PC-9 (cell line): ENCODE data around the gene RBBP8. TPM values are rescaled to one million over a fixed set of nuclear protein-coding genes. Genes with fewer than 3 reads are reported as not detected.

Experiments
- BruUV-seq: library from RNA; stranded (reverse); fragments of 400-500 nt; replicated peaks from 2 replicates; lab custom pipeline; 2021; lab: Mats Ljungman, UMichigan
- CTCF ChIA-PET: fragments of 300-600 bp; sonication (Branson Sonifier 250); formaldehyde crosslinking; loops from one replicate; lab custom pipeline; 2022; ENCODE audit warnings: antibody characterized with exemption; lab: Charles Lee
- POLR2A ChIA-PET: fragments of 300-600 bp; sonication (Branson Sonifier 250); formaldehyde crosslinking; loops from one replicate; lab custom pipeline; 2022; ENCODE audit warnings: antibody characterized with exemption; ENCODE audit not compliant: unreplicated experiment; lab: Charles Lee
- DNase-seq, 2 experiments: peaks; one replicate each; pipeline versions ENCODE4 v3.0.0 to v3.0.0-alpha.2; 2015 to 2022; ENCODE audit warnings: mixed read lengths in 1 of 2
- H2AFZ ChIP-seq: fragments of 200-600 bp; sonication (generic); 2 replicates; pipeline ENCODE4 v1.8.1; 2017; ENCODE audit warnings: antibody characterized with exemption
- H3F3A ChIP-seq: fragments of 200-600 bp; sonication (generic); 2 replicates; pipeline ENCODE4 v1.8.1; 2017; ENCODE audit warnings: antibody characterized with exemption, mild to moderate bottlenecking, low read depth; ENCODE audit not compliant: insufficient read depth
- H3K27ac ChIP-seq: fragments of 200-600 bp; sonication (generic); 2 replicates; pipeline ENCODE4 v1.6.1; 2016; ENCODE audit warnings: mixed run types
- H3K27me3 ChIP-seq: fragments of 200-600 bp; sonication (generic); 2 replicates; pipeline ENCODE4 v1.6.1; 2016; ENCODE audit warnings: low read depth, mixed run types; ENCODE audit not compliant: insufficient read depth
- H3K36me3 ChIP-seq: fragments of 200-600 bp; sonication (generic); 2 replicates; pipeline ENCODE4 v1.6.1; 2016; ENCODE audit warnings: low read depth, mixed run types
- H3K4me1 ChIP-seq: fragments of 200-600 bp; sonication (generic); replicated peaks from 2 replicates; pipeline ENCODE4 v1.6.1; 2016; ENCODE audit warnings: mixed run types; ENCODE audit not compliant: insufficient read depth
- H3K4me2 ChIP-seq: fragments of 200-600 bp; sonication (generic); 2 replicates; pipeline ENCODE4 v1.6.1; 2017; ENCODE audit warnings: mixed run types
- H3K4me3 ChIP-seq: fragments of 200-600 bp; sonication (generic); 2 replicates; pipeline ENCODE4 v1.6.1; 2016; ENCODE audit warnings: mixed run types
- H3K79me2 ChIP-seq: fragments of 200-600 bp; sonication (generic); 2 replicates; pipeline ENCODE4 v1.6.1; 2017; ENCODE audit warnings: low read depth, mixed run types
- H3K9me2 ChIP-seq: fragments of 200-600 bp; sonication (generic); 2 replicates; pipeline ENCODE4 v1.8.1; 2017; ENCODE audit warnings: mild to moderate bottlenecking; ENCODE audit not compliant: insufficient read depth
- H3K9me3 ChIP-seq: fragments of 200-600 bp; sonication (generic); 2 replicates; pipeline ENCODE4 v1.8.1; 2016; ENCODE audit warnings: low read depth; ENCODE audit not compliant: insufficient read depth
- H4K20me1 ChIP-seq: fragments of 200-600 bp; sonication (generic); 2 replicates; pipeline ENCODE4 v1.8.1; 2017; ENCODE audit not compliant: insufficient read depth
- CTCF ChIP-seq: fragments of 200-600 bp; sonication (generic); conservative IDR thresholded peaks from 2 replicates; pipeline ENCODE4 v1.6.1; 2017; ENCODE audit warnings: mixed run types, antibody characterized with exemption, mild to moderate bottlenecking, moderate library complexity
- EZH2 ChIP-seq: fragments of 200-600 bp; sonication (generic); IDR thresholded peaks from 2 replicates; pipeline ENCODE4 v1.8.0; 2017; ENCODE audit warnings: antibody characterized with exemption, low read depth
- intact Hi-C: fragments of 100-400 bp; cut with micrococcal nuclease; formaldehyde crosslinking; loops from one replicate; pipeline ENCODE4 v1.10.0; 2022; ENCODE audit not compliant: unreplicated experiment
- total RNA-seq: library from RNA; stranded (reverse); gene quantifications from 2 replicates; pipeline ENCODE4 v1.2.3, GENCODE V29; 2021

RBBP8 gene
- total RNA-seq, 1 experiment from 2014 or later: 28.4 TPM

DNA sequence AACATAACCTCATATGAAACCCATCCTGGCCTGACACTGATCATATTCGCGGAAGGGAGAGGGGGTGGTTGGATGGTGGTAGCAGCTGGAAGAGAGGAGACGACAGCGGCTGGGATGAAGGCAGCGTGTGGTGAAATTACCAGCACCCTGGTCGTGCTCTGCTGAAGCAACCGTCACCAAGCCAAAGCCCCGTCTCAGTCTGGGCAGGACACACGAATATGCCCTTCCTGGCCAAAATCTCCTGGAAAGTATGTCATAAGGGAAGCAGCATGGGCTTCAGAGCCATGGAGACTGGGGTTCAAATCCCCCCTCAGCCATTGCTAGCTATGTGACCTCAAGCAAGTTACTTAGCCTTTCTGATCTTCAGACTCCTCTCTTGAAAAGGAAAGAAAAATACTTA lies 139.0 kb downstream of the RBBP8 start:
- intact Hi-C loops: no loop called here
- no peak overlapping the region for H3K4me3 ChIP-seq
- H3K4me1 ChIP-seq: peaks cover 7% of the 10 kb centered on the region; the same call in 1 of the 2 replicates
- H3K27ac ChIP-seq: no peak overlapping the region
- H2AFZ ChIP-seq: no peak overlapping the region
- no peaks in the 10 kb centered on the region for H4K20me1 ChIP-seq
- ChIA-PET CTCF (no interaction called here), POLR2A (no interaction called here)
- no peak overlapping the region for H3K4me2 ChIP-seq
- BruUV-seq: no TSS peak
- no peak for DNase-seq
- no peaks in the 10 kb centered on the region for H3K79me2 ChIP-seq
- no peaks in the 10 kb centered on the region for H3K36me3 ChIP-seq
- H3K27me3 ChIP-seq: no peaks in the 10 kb centered on the region
- H3K9me2 ChIP-seq: no peaks in the 10 kb centered on the region
- H3K9me3 ChIP-seq: no peaks in the 10 kb centered on the region
- H3F3A ChIP-seq: no peaks in the 10 kb centered on the region
- TF ChIP-seq CTCF (no peak), EZH2 (no peak)

DNA sequence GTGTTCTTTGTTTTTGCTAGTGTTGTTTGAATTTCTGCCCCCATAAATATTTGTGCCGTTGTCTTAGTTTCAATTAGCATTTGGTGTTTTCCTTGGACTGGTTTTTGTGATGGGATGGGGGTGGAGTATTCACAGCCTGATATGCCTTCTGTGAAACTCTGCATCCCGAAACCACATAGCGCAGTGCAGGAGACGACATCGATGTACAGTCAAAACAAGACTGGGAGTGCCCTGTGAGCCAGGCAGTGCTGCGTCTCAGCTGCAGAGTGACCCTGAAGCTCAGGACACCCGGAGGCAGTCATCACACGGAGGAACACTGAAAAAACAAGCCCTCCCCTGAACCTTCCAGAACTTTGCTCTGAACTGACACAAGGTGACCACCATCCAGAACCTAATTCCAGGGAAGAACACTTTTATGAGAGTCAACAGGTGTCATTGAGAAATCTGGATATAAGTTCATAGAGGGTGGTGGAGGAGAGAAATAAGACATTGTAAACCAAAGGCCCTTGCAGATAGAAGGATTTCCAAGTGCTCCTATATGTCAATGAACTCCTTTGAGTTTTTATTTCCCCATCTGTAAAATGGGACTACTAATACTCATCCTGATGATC lies 141.0 kb downstream of the RBBP8 start:
- H3K9me2 ChIP-seq: no peaks in the 10 kb centered on the region
- peaks cover 5% of the 10 kb centered on the region; the same call in 1 of the 2 replicates for H3K4me1 ChIP-seq
- BruUV-seq: no TSS peak
- CTCF ChIA-PET: no interaction called here
- H3K9me3 ChIP-seq: no peaks in the 10 kb centered on the region
- no peak for DNase-seq
- no peak overlapping the region for H3K4me3 ChIP-seq
- no peaks in the 10 kb centered on the region for H3K27me3 ChIP-seq
- H3K79me2 ChIP-seq: no peaks in the 10 kb centered on the region
- H3F3A ChIP-seq: no peaks in the 10 kb centered on the region; the same call in 1 of the 2 replicates
- no peak overlapping the region for H3K4me2 ChIP-seq
- H2AFZ ChIP-seq: no peak overlapping the region
- TF ChIP-seq CTCF: no peak
- TF ChIP-seq EZH2: no peak
- POLR2A ChIA-PET: interaction anchor here (0.6 kb wide), 1 partner anchor 379 kb away, joined by 3 read pairs; the partner anchor contains the start of gene RIOK3
- no peaks in the 10 kb centered on the region for H4K20me1 ChIP-seq
- H3K27ac ChIP-seq: no peak overlapping the region
- intact Hi-C loops: no loop called here
- no peaks in the 10 kb centered on the region for H3K36me3 ChIP-seq

Other genes with a start within 250 kb of the RBBP8 start
- 10.0 and 11.8 TPM in 2 replicates for gene CABLES1, start 202.2 kb downstream of the RBBP8 start, total RNA-seq